Astrocyte (in vitro differentiated cells and primary cell): Measurements from ENCODE around the gene SLC9A5. TPM values are rescaled to one million over a fixed set of nuclear protein-coding genes. Genes with fewer than 3 reads are reported as not detected.

Source experiments
- DNase-seq: peaks from one replicate; pipeline ENCODE4 v3.0.0-alpha.2; 2010; ENCODE audit warnings: low read depth
- FAIRE-seq: peaks from 2 replicates; lab custom pipeline; 2011; peaks lifted over from hg19 to GRCh38; lab: Jason Lieb, UNC
- H2AFZ ChIP-seq: 2 replicates; pipeline ENCODE4 v1.6.0; 2012; ENCODE audit warnings: low read depth, low read length, inconsistent platforms
- H3K27ac ChIP-seq: 2 replicates; pipeline ENCODE4 v1.5.1; 2011; ENCODE audit warnings: low read depth, low read length, inconsistent platforms
- H3K27me3 ChIP-seq: 2 replicates; pipeline ENCODE4 v1.6.0; 2011; ENCODE audit warnings: low read length, inconsistent platforms; ENCODE audit not compliant: insufficient read depth
- H3K36me3 ChIP-seq: 2 replicates; pipeline ENCODE4 v1.5.1; 2011; ENCODE audit warnings: low read length, inconsistent platforms; ENCODE audit not compliant: insufficient read depth
- H3K4me1 ChIP-seq: 2 replicates; pipeline ENCODE4 v1.5.1; 2011; ENCODE audit warnings: low read length, inconsistent platforms; ENCODE audit not compliant: insufficient read depth
- H3K4me2 ChIP-seq: 2 replicates; pipeline ENCODE4 v1.6.0; 2012; ENCODE audit warnings: low read length, inconsistent platforms
- H3K4me3 ChIP-seq: 2 replicates; pipeline ENCODE4 v1.5.1; 2011; ENCODE audit warnings: low read depth, mild to moderate bottlenecking, low read length, inconsistent platforms; ENCODE audit not compliant: insufficient read depth
- H3K79me2 ChIP-seq: 2 replicates; pipeline ENCODE4 v1.6.0; 2012; ENCODE audit warnings: mild to moderate bottlenecking, low read length, inconsistent platforms; ENCODE audit not compliant: insufficient read depth
- H3K9ac ChIP-seq: 2 replicates; pipeline ENCODE4 v1.6.0; 2012; ENCODE audit warnings: mild to moderate bottlenecking, low read length, inconsistent platforms
- H3K9me3 ChIP-seq: 2 replicates; pipeline ENCODE4 v1.5.1; 2012; ENCODE audit warnings: low read depth, mild to moderate bottlenecking, low read length, inconsistent platforms; ENCODE audit not compliant: insufficient read depth
- H4K20me1 ChIP-seq: 2 replicates; pipeline ENCODE4 v1.6.0; 2012; ENCODE audit warnings: low read length, inconsistent platforms; ENCODE audit not compliant: insufficient read depth
- H3K27ac Mint-ChIP-seq: one replicate; pipeline ENCODE4 v1.8.0; 2021; ENCODE audit warnings: mild to moderate bottlenecking, mixed read lengths; ENCODE audit not compliant: unreplicated experiment
- H3K27me3 Mint-ChIP-seq: one replicate; pipeline ENCODE4 v1.8.0; 2021; ENCODE audit warnings: low read depth, mixed read lengths; ENCODE audit not compliant: unreplicated experiment
- H3K36me3 Mint-ChIP-seq: one replicate; pipeline ENCODE4 v1.8.0; 2021; ENCODE audit warnings: low read depth, mixed read lengths; ENCODE audit not compliant: unreplicated experiment
- H3K4me1 Mint-ChIP-seq: one replicate; pipeline ENCODE4 v1.8.0; 2021; ENCODE audit warnings: low read depth, mixed read lengths; ENCODE audit not compliant: unreplicated experiment
- H3K4me3 Mint-ChIP-seq: one replicate; pipeline ENCODE4 v1.8.0; 2021; ENCODE audit warnings: mild to moderate bottlenecking, moderate library complexity, mixed read lengths; ENCODE audit not compliant: unreplicated experiment
- H3K9me3 Mint-ChIP-seq: one replicate; pipeline ENCODE4 v1.8.0; 2021; ENCODE audit warnings: mild to moderate bottlenecking, mixed read lengths; ENCODE audit not compliant: unreplicated experiment
- EZH2 ChIP-seq: IDR thresholded peaks from 2 replicates; pipeline ENCODE4 v1.6.1; 2012; ENCODE audit warnings: mild to moderate bottlenecking, low read length, inconsistent platforms; ENCODE audit not compliant: insufficient read depth
- total RNA-seq: library from RNA; stranded (reverse); gene quantifications from 2 replicates; pipeline ENCODE4 v1.2.1, GENCODE V29; 2021
- TF ChIP-seq, protein P1 (sequence below): IDR thresholded peaks from 2 replicates; pipeline ENCODE4 v1.5.1; 2011; ENCODE audit warnings: low read depth, mild to moderate bottlenecking, inconsistent platforms, low read length, moderate library complexity; ENCODE audit not compliant: insufficient read depth

SLC9A5 gene
- total RNA-seq, 1 donor from 2014 or later, result 2.5 TPM

DNA sequence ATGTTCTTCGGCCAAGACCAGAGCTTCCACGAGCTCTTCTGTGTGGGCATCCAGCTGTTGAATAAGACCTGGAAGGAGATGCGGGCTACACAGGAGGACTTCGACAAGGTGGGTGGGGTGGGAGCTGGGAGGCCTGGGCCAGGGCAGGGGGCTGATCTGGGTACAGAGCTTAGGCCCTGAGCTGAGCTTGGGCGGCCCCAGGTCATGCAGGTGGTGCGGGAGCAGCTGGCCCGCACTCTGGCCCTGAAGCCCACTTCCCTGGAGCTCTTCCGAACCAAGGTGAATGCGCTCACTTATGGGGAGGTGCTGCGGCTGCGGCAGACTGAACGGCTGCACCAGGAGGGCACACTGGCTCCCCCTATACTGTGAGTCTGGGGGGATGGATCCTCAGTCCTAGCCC is 46.4 kb upstream of the SLC9A5 start:
- Histone ChIP-seq H2AFZ (no peak overlapping the region), H3K4me1 (peaks cover 5% of the 10 kb centered on the region), H3K4me2 (no peak overlapping the region), H4K20me1 (peaks cover 18% of the 10 kb centered on the region), H3K79me2 (no peaks in the 10 kb centered on the region), H3K27ac (no peak overlapping the region), H3K27me3 (no peaks in the 10 kb centered on the region), H3K9me3 (no peaks in the 10 kb centered on the region), H3K36me3 (peaks cover 2% of the 10 kb centered on the region), H3K4me3 (no peak overlapping the region), H3K9ac (no peak overlapping the region)
- Mint-ChIP-seq H3K27ac (no peak overlapping the region), H3K9me3 (no peaks in the 10 kb centered on the region), H3K4me1 (no peaks in the 10 kb centered on the region), H3K36me3 (peaks cover 3% of the 10 kb centered on the region), H3K4me3 (no peak overlapping the region), H3K27me3 (no peaks in the 10 kb centered on the region)
- no peak for DNase-seq
- no peak for FAIRE-seq
- no peak for TF ChIP-seq EZH2
- TF ChIP-seq, protein P1, sequence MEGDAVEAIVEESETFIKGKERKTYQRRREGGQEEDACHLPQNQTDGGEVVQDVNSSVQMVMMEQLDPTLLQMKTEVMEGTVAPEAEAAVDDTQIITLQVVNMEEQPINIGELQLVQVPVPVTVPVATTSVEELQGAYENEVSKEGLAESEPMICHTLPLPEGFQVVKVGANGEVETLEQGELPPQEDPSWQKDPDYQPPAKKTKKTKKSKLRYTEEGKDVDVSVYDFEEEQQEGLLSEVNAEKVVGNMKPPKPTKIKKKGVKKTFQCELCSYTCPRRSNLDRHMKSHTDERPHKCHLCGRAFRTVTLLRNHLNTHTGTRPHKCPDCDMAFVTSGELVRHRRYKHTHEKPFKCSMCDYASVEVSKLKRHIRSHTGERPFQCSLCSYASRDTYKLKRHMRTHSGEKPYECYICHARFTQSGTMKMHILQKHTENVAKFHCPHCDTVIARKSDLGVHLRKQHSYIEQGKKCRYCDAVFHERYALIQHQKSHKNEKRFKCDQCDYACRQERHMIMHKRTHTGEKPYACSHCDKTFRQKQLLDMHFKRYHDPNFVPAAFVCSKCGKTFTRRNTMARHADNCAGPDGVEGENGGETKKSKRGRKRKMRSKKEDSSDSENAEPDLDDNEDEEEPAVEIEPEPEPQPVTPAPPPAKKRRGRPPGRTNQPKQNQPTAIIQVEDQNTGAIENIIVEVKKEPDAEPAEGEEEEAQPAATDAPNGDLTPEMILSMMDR, result no peak

DNA sequence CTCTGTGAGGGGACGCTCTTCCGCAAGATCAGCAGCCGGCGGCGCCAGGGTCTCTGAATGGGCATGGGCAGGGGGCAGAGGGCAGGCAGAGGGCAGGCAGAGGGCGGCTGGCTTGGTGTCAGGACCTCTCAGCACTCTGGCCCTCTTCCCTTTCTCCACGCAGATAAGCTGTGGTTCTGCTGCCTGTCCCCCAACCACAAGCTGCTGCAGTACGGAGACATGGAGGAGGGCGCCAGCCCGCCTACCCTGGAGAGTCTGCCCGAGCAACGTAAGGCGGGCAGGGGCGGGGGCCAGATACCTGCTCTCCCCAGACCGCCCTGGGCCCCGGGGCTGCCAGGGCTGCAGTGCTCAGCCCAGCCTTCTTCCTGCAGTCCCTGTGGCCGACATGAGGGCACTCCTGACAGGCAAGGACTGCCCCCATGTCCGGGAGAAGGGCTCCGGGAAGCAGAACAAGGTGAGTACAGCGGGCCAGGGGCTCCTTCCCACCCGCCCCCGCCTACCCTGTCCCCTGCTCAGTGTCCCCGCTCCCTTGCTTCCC is 45.8 kb upstream of the SLC9A5 start:
- TF ChIP-seq EZH2, result no peak
- TF ChIP-seq, protein P1, result no peak
- Mint-ChIP-seq H3K36me3 (peaks cover 3% of the 10 kb centered on the region), H3K9me3 (no peaks in the 10 kb centered on the region), H3K4me1 (no peaks in the 10 kb centered on the region), H3K27me3 (no peaks in the 10 kb centered on the region), H3K27ac (no peak overlapping the region), H3K4me3 (no peak overlapping the region)
- Histone ChIP-seq H3K27me3 (no peaks in the 10 kb centered on the region), H3K4me2 (no peak overlapping the region), H3K4me1 (peaks cover 11% of the 10 kb centered on the region), H4K20me1 (peaks cover 12% of the 10 kb centered on the region), H2AFZ (no peak overlapping the region), H3K9ac (no peak overlapping the region), H3K9me3 (no peaks in the 10 kb centered on the region), H3K36me3 (no peaks in the 10 kb centered on the region), H3K4me3 (no peak overlapping the region), H3K79me2 (no peaks in the 10 kb centered on the region), H3K27ac (no peak overlapping the region)
- FAIRE-seq (no peak), DNase-seq (no peak)

DNA sequence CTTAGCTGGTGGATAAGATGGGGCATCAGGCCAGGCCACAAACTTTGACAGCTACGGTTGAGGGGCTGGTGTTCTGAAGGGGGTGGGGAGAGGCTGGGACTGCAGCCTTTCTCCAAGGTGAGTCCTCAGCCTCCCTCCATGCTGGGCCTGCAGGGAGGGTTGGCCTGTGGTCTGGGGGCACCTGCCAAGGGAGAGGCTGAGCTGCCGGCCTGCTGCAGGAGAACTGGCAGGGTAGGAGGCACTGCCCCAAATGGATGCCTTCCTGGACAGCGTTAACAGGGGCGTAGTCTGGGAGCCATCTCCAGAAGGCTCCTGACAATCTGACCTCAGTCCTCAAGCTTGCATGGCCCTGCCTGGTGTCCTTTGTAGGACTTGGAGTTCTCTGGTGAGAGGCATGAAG is 44.7 kb upstream of the SLC9A5 start:
- no peaks in the 10 kb centered on the region for H3K9me3 ChIP-seq
- Mint-ChIP-seq H3K27me3 (no peaks in the 10 kb centered on the region), H3K4me1 (no peaks in the 10 kb centered on the region), H3K36me3 (peaks cover 3% of the 10 kb centered on the region), H3K27ac (no peak overlapping the region), H3K9me3 (no peaks in the 10 kb centered on the region), H3K4me3 (no peak overlapping the region)
- TF ChIP-seq, protein P1, result no peak
- no peak for TF ChIP-seq EZH2
- no peak for DNase-seq
- H3K4me2 ChIP-seq, result no peak overlapping the region
- peaks cover 12% of the 10 kb centered on the region for H3K4me1 ChIP-seq
- H4K20me1 ChIP-seq, result peaks cover 6% of the 10 kb centered on the region
- no peak overlapping the region for H3K4me3 ChIP-seq
- H2AFZ ChIP-seq, result no peak overlapping the region
- no peak overlapping the region for H3K27ac ChIP-seq
- no peaks in the 10 kb centered on the region for H3K27me3 ChIP-seq
- H3K79me2 ChIP-seq, result no peaks in the 10 kb centered on the region
- H3K9ac ChIP-seq, result no peak overlapping the region
- no peaks in the 10 kb centered on the region for H3K36me3 ChIP-seq
- no peak for FAIRE-seq
